ENCODE measurements around the gene PEX11A.
A peak's percentile ranks its signal among the peaks of the same experiment; 100 is the strongest.

Gene PEX11A

GRCh38 chr15:89690276-89691218, at the start of gene PEX11A, which contains the start of gene WDR93:
Gene PEX11A, minus strand, starts transcription at chr15:89690754. Its CDS starts 122 bp downstream, at chr15:89690632.
Gene WDR93, plus strand, starts transcription at chr15:89690811. Its CDS starts 10,936 bp downstream, at chr15:89701747.
- Histone ChIP-seq H3K36me3 (no peaks in the 10 kb centered on the region), H3K4me1 (peaks cover 0 to 13% (median 6%) of the 10 kb centered on the region in 4 donors), H3K27ac (peak within 1 kb of the TSS; percentile 27 to 69), H3K27me3 (no peaks in the 10 kb centered on the region), H3K4me3 (peak within 1 kb of the TSS; percentile 58 to 88), H3K9me3 (no peaks in the 10 kb centered on the region)
- intact Hi-C loops (cut with DNase I; ENCODE audit: low total_unique reads) = no loop called here
- DNase-seq = peak; percentile 73 to 88
- TF ChIP-seq, protein P1, sequence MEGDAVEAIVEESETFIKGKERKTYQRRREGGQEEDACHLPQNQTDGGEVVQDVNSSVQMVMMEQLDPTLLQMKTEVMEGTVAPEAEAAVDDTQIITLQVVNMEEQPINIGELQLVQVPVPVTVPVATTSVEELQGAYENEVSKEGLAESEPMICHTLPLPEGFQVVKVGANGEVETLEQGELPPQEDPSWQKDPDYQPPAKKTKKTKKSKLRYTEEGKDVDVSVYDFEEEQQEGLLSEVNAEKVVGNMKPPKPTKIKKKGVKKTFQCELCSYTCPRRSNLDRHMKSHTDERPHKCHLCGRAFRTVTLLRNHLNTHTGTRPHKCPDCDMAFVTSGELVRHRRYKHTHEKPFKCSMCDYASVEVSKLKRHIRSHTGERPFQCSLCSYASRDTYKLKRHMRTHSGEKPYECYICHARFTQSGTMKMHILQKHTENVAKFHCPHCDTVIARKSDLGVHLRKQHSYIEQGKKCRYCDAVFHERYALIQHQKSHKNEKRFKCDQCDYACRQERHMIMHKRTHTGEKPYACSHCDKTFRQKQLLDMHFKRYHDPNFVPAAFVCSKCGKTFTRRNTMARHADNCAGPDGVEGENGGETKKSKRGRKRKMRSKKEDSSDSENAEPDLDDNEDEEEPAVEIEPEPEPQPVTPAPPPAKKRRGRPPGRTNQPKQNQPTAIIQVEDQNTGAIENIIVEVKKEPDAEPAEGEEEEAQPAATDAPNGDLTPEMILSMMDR (IDR thresholded peaks at IDR 0.05) = no peak

DNA sequence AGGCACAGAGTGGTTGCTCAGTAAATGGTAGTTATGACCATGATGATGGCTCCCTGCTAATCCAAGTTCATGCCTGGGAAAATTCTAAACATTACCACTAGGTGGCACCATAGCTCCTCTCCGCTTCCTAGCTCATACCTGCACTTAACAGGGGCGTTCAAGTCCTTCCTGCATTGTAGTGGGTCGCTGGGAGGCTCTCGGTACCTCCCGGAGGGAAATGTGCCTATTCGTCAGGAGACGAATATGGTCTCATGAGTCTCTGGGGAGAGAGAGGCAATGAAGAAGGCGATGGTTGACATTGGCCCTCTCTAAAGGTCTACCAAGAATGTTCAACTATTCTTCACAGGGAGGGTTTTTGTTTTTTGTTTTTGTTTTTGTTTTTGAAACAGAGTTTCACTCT, 49.6 kb upstream of the PEX11A start:
- Histone ChIP-seq H3K9me3 (no peaks in the 10 kb centered on the region), H3K36me3 (no peaks in the 10 kb centered on the region), H3K27ac (no peak overlapping the region), H3K4me3 (no peak overlapping the region), H3K4me1 (no peaks in the 10 kb centered on the region), H3K27me3 (peaks cover 0 to 9% of the 10 kb centered on the region in 2 donors)
- TF ChIP-seq, protein P1 (IDR thresholded peaks at IDR 0.05) = peak; percentile 88 to 91
- DNase-seq = no peak
- intact Hi-C loops (cut with DNase I; ENCODE audit: low total_unique reads) = no loop called here

DNA sequence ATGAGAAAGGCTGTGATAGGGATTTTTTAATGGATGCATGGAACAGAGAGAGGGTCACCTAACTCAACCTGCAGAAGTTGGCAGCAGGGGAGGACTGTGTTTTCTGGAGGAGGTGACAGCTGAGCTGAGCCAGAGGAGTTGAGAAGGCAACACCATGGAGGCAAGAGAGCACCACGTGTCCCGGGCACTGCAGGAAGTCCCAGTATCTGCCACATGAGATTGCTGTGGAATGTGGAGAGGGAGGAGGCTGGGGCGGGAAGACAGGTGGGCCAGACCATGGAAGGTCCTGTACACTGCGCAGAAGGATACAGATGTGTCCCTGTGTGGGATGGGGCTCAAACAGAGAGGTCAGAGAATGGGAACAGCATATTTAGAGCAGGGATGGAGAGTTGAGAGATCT, 45.2 kb upstream of the PEX11A start:
- Histone ChIP-seq H3K9me3 (no peaks in the 10 kb centered on the region), H3K4me1 (no peaks in the 10 kb centered on the region), H3K27me3 (peaks cover 0 to 3% of the 10 kb centered on the region in 2 donors), H3K27ac (no peak overlapping the region), H3K4me3 (no peak overlapping the region), H3K36me3 (no peaks in the 10 kb centered on the region)
- no peak for DNase-seq
- TF ChIP-seq, protein P1 (IDR thresholded peaks at IDR 0.05) = no peak
- intact Hi-C loops (cut with DNase I; ENCODE audit: low total_unique reads) = no loop called here

GRCh38 chr15:89732451-89733172, 42.1 kb upstream of the PEX11A start:
- TF ChIP-seq, protein P1 (IDR thresholded peaks at IDR 0.05) = no peak
- peaks cover 0 to 3% of the 10 kb centered on the region in 2 donors for H3K27me3 ChIP-seq
- H3K4me1 ChIP-seq = no peaks in the 10 kb centered on the region
- H3K9me3 ChIP-seq = no peaks in the 10 kb centered on the region
- no peak overlapping the region for H3K27ac ChIP-seq
- DNase-seq = no peak
- intact Hi-C loops (cut with DNase I; ENCODE audit: low total_unique reads) = no loop called here
- H3K4me3 ChIP-seq = no peak overlapping the region
- H3K36me3 ChIP-seq = no peaks in the 10 kb centered on the region

GRCh38 chr15:89731275-89731674, 40.7 kb upstream of the PEX11A start:
- Histone ChIP-seq H3K27ac (no peak overlapping the region), H3K27me3 (peaks cover 0 to 3% of the 10 kb centered on the region in 2 donors), H3K9me3 (no peaks in the 10 kb centered on the region), H3K36me3 (no peaks in the 10 kb centered on the region), H3K4me1 (no peaks in the 10 kb centered on the region), H3K4me3 (no peak overlapping the region)
- TF ChIP-seq, protein P1 (IDR thresholded peaks at IDR 0.05) = no peak
- DNase-seq = no peak
- intact Hi-C loops (cut with DNase I; ENCODE audit: low total_unique reads) = no loop called here
